HEK293 (cell line): Measurements from ENCODE around the gene CTIF.
A peak's percentile ranks its signal among the peaks of the same experiment; 100 is the strongest.

Source experiments
- CTCF ChIA-PET: fragments of 350-600 bp; formaldehyde crosslinking; extraction: SDS; loops from one replicate; lab custom pipeline; 2021; ENCODE audit warnings: antibody characterized with exemption; lab: Yijun Ruan, JAX
- POLR2A ChIA-PET: fragments of 300-600 bp; formaldehyde crosslinking; extraction: SDS; loops from one replicate; lab custom pipeline; 2020; ENCODE audit warnings: antibody characterized with exemption, inconsistent platforms; lab: Yijun Ruan, JAX
- H3K27ac ChIP-seq: fragments of 200-500 bp; sonication (Bioruptor generic); 2 replicates; pipeline ENCODE4 v1.5.1; 2014; ENCODE audit warnings: low read depth, low read length, control low read depth, inconsistent platforms; ENCODE audit errors: extremely low read depth
- H3K36me3 ChIP-seq, 2 experiments: fragments of 200-500 bp in 1 of 2; sonication (Bioruptor generic) in 1 of 2; 1 replicate in 1 of 2; 2 replicates in 1 of 2; pipeline ENCODE4 v1.5.1; 2014 to 2017; ENCODE audit warnings: inconsistent platforms in 2 of 2, low read length in 2 of 2; ENCODE audit not compliant: control insufficient read depth in 2 of 2, insufficient read depth in 1 of 2
- H3K4me1 ChIP-seq: fragments of 200-500 bp; sonication (Bioruptor generic); 2 replicates; pipeline ENCODE4 v1.5.1; 2014; ENCODE audit warnings: mild to moderate bottlenecking, low read length, inconsistent platforms; ENCODE audit not compliant: control insufficient read depth, insufficient read depth
- H3K4me3 ChIP-seq: 2 replicates; pipeline ENCODE4 v1.5.1; 2011; ENCODE audit warnings: low read depth, mild to moderate bottlenecking, control low read depth, low read length, moderate library complexity
- H3K9me3 ChIP-seq: fragments of 200-500 bp; sonication (Bioruptor generic); 2 replicates; pipeline ENCODE4 v1.5.1; 2014; ENCODE audit warnings: low read depth, low read length, inconsistent platforms; ENCODE audit not compliant: control insufficient read depth, insufficient read depth
- KLF9 ChIP-seq: fragments of 450-650 bp; formaldehyde crosslinking; IDR thresholded peaks from 2 replicates; pipeline ENCODE4 v1.5.1; 2016; ENCODE audit warnings: missing biosample characterization, missing genetic modification characterization, low read depth
- MEIS1 ChIP-seq: sonication (generic); formaldehyde crosslinking; IDR thresholded peaks from 2 replicates; pipeline ENCODE4 v1.8.1; 2022; ENCODE audit warnings: missing genetic modification reagents, mild to moderate bottlenecking, borderline replicate concordance
- MYNN ChIP-seq: fragments of 450-650 bp; formaldehyde crosslinking; IDR thresholded peaks from 2 replicates; pipeline ENCODE4 v1.5.1; 2016; ENCODE audit warnings: missing biosample characterization, missing genetic modification characterization, borderline replicate concordance
- ZNF121 ChIP-seq: fragments of 450-650 bp; formaldehyde crosslinking; IDR thresholded peaks from 2 replicates; pipeline ENCODE4 v1.5.1; 2016; ENCODE audit warnings: missing biosample characterization, missing genetic modification characterization
- ZNF202 ChIP-seq: fragments of 450-650 bp; formaldehyde crosslinking; IDR thresholded peaks from 2 replicates; pipeline ENCODE4 v1.5.1; 2016; ENCODE audit warnings: missing biosample characterization, missing genetic modification characterization, borderline replicate concordance
- ZNF311 ChIP-seq: fragments of 450-650 bp; formaldehyde crosslinking; IDR thresholded peaks from 2 replicates; pipeline ENCODE4 v1.5.1; 2017; ENCODE audit warnings: missing biosample characterization, missing genetic modification characterization, borderline replicate concordance
- ZNF518A ChIP-seq: fragments of 450-650 bp; formaldehyde crosslinking; conservative IDR thresholded peaks from 2 replicates; pipeline ENCODE4 v1.5.1; 2016; ENCODE audit warnings: low read depth, missing biosample characterization, missing genetic modification characterization
- ZNF529 ChIP-seq: fragments of 450-650 bp; formaldehyde crosslinking; IDR thresholded peaks from 2 replicates; pipeline ENCODE4 v1.5.1; 2017; ENCODE audit warnings: missing genetic modification characterization, missing biosample characterization; ENCODE audit not compliant: insufficient replicate concordance
- ZNF544 ChIP-seq: fragments of 450-650 bp; formaldehyde crosslinking; IDR thresholded peaks from 2 replicates; pipeline ENCODE4 v1.5.0; 2017; ENCODE audit warnings: missing biosample characterization, missing genetic modification characterization
- ZNF561 ChIP-seq: fragments of 450-650 bp; IDR thresholded peaks from 2 replicates; pipeline ENCODE4 v1.5.1; 2018; ENCODE audit warnings: missing biosample characterization, missing genetic modification characterization, borderline replicate concordance
- ZNF626 ChIP-seq: fragments of 450-650 bp; sonication (Bioruptor Pico); formaldehyde crosslinking; IDR thresholded peaks from 2 replicates; pipeline ENCODE4 v1.5.1; 2018; ENCODE audit warnings: missing biosample characterization, missing genetic modification characterization, inconsistent platforms
- ZNF830 ChIP-seq: fragments of 450-650 bp; IDR thresholded peaks from 2 replicates; pipeline ENCODE4 v1.5.0; 2018; ENCODE audit warnings: missing biosample characterization, missing genetic modification characterization, low read depth, mild to moderate bottlenecking, moderate library complexity
- ZNF837 ChIP-seq: fragments of 450-650 bp; formaldehyde crosslinking; IDR thresholded peaks from 2 replicates; pipeline ENCODE4 v1.5.1; 2016; ENCODE audit warnings: missing biosample characterization, missing genetic modification characterization
- TF ChIP-seq, protein P1 (sequence below): fragments of 450-650 bp; IDR thresholded peaks from 2 replicates; pipeline ENCODE4 v1.5.1; 2018; ENCODE audit warnings: missing biosample characterization, mild to moderate bottlenecking, missing genetic modification characterization
- TF ChIP-seq, protein P2 (sequence below): fragments of 450-650 bp; formaldehyde crosslinking; IDR thresholded peaks from 2 replicates; pipeline ENCODE4 v1.5.1; 2016; ENCODE audit warnings: missing biosample characterization, missing genetic modification characterization

CTIF gene

GRCh38 chr18:48780201-48780912 lies 241.5 kb downstream of the CTIF start (continued):
- TF ChIP-seq KLF9 (tag by site-specific recombination) (no peak), MYNN (tag by site-specific recombination) (peak; percentile 71; the same call in 1 of the 2 replicates), ZNF202 (tag by site-specific recombination) (no peak), ZNF311 (no peak), ZNF561 (tag by site-specific recombination) (no peak), ZNF518A (tag by site-specific recombination) (no peak), ZNF837 (tag by site-specific recombination) (no peak), ZNF121 (no peak), ZNF830 (tag by site-specific recombination) (no peak), MEIS1 (CRISPR knock-in tag) (no peak), ZNF626 (tag by site-specific recombination) (no peak)
- TF ChIP-seq, protein P1, sequence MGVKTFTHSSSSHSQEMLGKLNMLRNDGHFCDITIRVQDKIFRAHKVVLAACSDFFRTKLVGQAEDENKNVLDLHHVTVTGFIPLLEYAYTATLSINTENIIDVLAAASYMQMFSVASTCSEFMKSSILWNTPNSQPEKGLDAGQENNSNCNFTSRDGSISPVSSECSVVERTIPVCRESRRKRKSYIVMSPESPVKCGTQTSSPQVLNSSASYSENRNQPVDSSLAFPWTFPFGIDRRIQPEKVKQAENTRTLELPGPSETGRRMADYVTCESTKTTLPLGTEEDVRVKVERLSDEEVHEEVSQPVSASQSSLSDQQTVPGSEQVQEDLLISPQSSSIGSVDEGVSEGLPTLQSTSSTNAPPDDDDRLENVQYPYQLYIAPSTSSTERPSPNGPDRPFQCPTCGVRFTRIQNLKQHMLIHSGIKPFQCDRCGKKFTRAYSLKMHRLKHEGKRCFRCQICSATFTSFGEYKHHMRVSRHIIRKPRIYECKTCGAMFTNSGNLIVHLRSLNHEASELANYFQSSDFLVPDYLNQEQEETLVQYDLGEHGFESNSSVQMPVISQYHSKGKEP: peak; percentile 45; the same call in 1 of the 2 replicates
- TF ChIP-seq, protein P2, sequence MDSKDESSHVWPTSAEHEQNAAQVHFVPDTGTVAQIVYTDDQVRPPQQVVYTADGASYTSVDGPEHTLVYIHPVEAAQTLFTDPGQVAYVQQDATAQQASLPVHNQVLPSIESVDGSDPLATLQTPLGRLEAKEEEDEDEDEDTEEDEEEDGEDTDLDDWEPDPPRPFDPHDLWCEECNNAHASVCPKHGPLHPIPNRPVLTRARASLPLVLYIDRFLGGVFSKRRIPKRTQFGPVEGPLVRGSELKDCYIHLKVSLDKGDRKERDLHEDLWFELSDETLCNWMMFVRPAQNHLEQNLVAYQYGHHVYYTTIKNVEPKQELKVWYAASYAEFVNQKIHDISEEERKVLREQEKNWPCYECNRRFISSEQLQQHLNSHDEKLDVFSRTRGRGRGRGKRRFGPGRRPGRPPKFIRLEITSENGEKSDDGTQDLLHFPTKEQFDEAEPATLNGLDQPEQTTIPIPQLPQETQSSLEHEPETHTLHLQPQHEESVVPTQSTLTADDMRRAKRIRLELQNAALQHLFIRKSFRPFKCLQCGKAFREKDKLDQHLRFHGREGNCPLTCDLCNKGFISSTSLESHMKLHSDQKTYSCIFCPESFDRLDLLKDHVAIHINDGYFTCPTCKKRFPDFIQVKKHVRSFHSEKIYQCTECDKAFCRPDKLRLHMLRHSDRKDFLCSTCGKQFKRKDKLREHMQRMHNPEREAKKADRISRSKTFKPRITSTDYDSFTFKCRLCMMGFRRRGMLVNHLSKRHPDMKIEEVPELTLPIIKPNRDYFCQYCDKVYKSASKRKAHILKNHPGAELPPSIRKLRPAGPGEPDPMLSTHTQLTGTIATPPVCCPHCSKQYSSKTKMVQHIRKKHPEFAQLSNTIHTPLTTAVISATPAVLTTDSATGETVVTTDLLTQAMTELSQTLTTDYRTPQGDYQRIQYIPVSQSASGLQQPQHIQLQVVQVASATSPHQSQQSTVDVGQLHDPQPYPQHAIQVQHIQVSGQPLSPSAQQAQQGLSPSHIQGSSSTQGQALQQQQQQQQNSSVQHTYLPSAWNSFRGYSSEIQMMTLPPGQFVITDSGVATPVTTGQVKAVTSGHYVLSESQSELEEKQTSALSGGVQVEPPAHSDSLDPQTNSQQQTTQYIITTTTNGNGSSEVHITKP (tag by site-specific recombination): no peak

GRCh38 chr18:48780913-48781162 lies 242.0 kb downstream of the CTIF start:
- POLR2A ChIA-PET: no interaction called here
- TF ChIP-seq ZNF544 (tag by site-specific recombination) (no peak), ZNF529 (tag by site-specific recombination) (no peak), ZNF202 (tag by site-specific recombination) (no peak)
- H3K9me3 ChIP-seq: no peaks in the 10 kb centered on the region
- peaks cover 11% of the 10 kb centered on the region; the same call in 1 of the 2 replicates for H3K4me1 ChIP-seq
- H3K4me3 ChIP-seq: no peak overlapping the region
- no peak overlapping the region for H3K27ac ChIP-seq
- CTCF ChIA-PET: interaction anchor here (0.9 kb wide), 1 partner anchor 404 kb away, joined by 4 read pairs; no protein-coding TSS in a partner anchor
- no peaks in the 10 kb centered on the region for H3K36me3 ChIP-seq
